GM21390 (cell line): ENCODE measurements around the gene BSND.

Experiments used
- ATAC-seq: cut with Tn5 transposase; IDR thresholded peaks from one replicate; pipeline ENCODE4 v1.9.1; 2021; ENCODE audit not compliant: unreplicated experiment

The BSND gene

GRCh38 chr1:54975356-54976108 lies 23.2 kb upstream of the BSND start:
- ATAC-seq: no peak

GRCh38 chr1:54976747-54977146 lies 22.0 kb upstream of the BSND start:
- ATAC-seq: no peak

- ATAC-seq: no peak
Measured at GRCh38 chr1:54977533-54978297, 21.0 kb upstream of the BSND start.

GRCh38 chr1:54978528-54979326 lies 20.0 kb upstream of the BSND start:
- ATAC-seq: no peak

- no peak for ATAC-seq
Measured at GRCh38 chr1:54979327-54979891, 19.3 kb upstream of the BSND start.

GRCh38 chr1:54980046-54980527 lies 18.6 kb upstream of the BSND start:
- ATAC-seq: no peak

- no peak for ATAC-seq
Measured at GRCh38 chr1:54980528-54981241, 18.0 kb upstream of the BSND start, which contains the start of gene TMEM61. TMEM61 (plus strand) TSS chr1:54980628; CDS start chr1:54981066, 438 bp downstream.

- ATAC-seq: no peak
Measured at GRCh38 chr1:54981466-54981865, 17.3 kb upstream of the BSND start.

- no peak for ATAC-seq
Measured at GRCh38 chr1:54982739-54983138, 16.0 kb upstream of the BSND start.

- ATAC-seq: no peak
Measured at GRCh38 chr1:54984131-54984842, 14.4 kb upstream of the BSND start.

- no peak for ATAC-seq
Measured at GRCh38 chr1:54985556-54985955, 13.2 kb upstream of the BSND start.

GRCh38 chr1:54986025-54986424 lies 12.7 kb upstream of the BSND start:
- ATAC-seq: no peak

GRCh38 chr1:54986533-54986932 lies 12.2 kb upstream of the BSND start:
- no peak for ATAC-seq

GRCh38 chr1:54987427-54987826 lies 11.3 kb upstream of the BSND start:
- no peak for ATAC-seq

- no peak for ATAC-seq
Measured at GRCh38 chr1:54987919-54988705, 10.6 kb upstream of the BSND start.

- no peak for ATAC-seq
Measured at GRCh38 chr1:54988975-54989374, 9.8 kb upstream of the BSND start.

- no peak for ATAC-seq
Measured at GRCh38 chr1:54989473-54989872, 9.3 kb upstream of the BSND start.

- no peak for ATAC-seq
Measured at GRCh38 chr1:54989968-54990810, 8.5 kb upstream of the BSND start.
